Measurements from ENCODE around the gene NME4.
"Not testable (repeated sequence)": the region's sequence is repeated elsewhere in the genome, so short reads cannot be mapped to it uniquely, and the experiment has no call there.

The NME4 gene

DNA sequence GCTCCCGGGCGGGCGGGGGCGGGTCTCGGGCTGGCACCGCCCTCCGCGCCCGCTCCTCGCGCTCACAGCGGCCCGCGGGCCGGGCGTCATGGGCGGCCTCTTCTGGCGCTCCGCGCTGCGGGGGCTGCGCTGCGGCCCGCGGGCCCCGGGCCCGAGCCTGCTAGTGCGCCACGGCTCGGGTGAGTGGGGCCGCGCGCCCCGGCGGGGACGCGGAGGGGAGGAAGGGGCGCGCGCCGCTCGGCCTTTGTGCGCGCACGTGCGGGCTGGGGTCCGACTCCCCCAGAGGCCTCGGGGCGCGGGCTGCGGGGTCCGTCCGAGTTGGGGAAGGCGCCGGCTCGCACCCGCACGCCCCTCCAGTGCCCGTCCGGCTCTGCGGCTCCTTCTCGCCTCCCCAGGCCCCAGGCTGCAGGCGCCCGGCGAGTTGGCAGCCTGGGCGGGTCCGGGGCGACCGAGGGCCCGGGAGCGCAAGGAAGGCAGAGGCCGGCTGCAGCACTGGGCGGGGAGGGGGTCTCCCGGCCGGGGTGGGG, at the start of gene NME4:
Gene NME4 (plus strand): TSS at position 65 of the 527 bp plus-strand sequence. CDS start 24 bp downstream, at position 89.
- DNase-seq: peak; percentile 73

DNA sequence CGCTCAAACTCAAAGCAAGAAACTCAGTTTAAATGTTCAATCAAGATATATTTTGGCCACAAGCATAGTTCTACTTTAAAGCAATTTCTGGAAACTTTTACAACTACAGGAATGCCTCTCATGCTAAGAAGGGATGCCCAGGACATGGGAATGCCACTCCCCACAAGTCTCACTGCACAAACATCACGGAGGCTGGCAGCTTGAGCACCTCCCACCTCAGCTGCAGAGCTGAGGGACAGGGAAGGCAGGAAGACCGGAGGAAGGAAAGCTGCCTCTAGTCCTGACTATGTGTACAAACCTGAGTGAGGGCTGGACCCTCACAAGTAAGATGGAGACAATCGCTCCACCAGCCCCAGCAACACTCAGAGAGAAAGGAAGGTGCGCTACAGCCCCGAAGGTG, 49.8 kb upstream of the NME4 start:
- no peak for DNase-seq

DNA sequence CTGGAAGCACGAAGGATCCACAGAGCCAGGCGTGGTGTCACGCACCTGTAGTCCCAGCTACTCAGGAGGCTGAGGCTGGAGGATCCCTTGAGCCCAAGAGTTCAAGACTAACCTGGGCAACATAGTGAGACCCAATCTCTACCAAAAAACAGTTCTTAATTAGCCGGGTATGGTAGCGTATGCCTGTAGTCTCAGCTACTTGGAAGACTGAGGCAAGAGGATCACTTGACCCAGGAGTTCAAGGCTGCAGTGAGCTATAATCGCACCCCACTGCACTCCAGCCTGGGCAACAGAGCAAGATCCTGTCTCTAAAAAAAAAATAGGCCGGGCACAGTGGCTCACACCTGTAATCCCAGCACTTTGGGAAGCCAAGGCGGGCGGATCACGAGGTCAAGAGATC, 48.5 kb upstream of the NME4 start:
- DNase-seq: not testable (repeated sequence)

DNA sequence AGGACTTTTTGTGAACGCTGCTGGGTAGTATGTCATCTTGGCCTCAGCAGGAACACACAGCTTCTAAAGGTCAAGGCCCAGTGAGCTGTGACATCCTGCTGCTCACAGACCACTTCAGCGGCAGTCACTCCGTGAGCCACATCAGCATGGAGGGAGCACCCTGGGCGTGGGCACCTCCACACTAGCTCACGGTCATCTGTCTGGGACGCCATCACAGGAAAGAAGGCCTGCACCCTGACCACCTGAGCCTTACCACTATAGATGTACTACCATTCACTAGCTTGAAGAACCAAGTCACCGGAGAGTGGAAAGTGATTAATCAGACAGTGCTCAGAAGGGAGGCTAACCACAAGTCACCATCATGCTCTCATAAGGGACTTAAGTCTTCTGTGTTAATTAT, 47.8 kb upstream of the NME4 start:
- DNase-seq: no peak

- DNase-seq: no peak
Observed at GRCh38 chr16:350203-350602, 46.8 kb upstream of the NME4 start.

GRCh38 chr16:351804-352520, 45.0 kb upstream of the NME4 start:
- DNase-seq: no peak

DNA sequence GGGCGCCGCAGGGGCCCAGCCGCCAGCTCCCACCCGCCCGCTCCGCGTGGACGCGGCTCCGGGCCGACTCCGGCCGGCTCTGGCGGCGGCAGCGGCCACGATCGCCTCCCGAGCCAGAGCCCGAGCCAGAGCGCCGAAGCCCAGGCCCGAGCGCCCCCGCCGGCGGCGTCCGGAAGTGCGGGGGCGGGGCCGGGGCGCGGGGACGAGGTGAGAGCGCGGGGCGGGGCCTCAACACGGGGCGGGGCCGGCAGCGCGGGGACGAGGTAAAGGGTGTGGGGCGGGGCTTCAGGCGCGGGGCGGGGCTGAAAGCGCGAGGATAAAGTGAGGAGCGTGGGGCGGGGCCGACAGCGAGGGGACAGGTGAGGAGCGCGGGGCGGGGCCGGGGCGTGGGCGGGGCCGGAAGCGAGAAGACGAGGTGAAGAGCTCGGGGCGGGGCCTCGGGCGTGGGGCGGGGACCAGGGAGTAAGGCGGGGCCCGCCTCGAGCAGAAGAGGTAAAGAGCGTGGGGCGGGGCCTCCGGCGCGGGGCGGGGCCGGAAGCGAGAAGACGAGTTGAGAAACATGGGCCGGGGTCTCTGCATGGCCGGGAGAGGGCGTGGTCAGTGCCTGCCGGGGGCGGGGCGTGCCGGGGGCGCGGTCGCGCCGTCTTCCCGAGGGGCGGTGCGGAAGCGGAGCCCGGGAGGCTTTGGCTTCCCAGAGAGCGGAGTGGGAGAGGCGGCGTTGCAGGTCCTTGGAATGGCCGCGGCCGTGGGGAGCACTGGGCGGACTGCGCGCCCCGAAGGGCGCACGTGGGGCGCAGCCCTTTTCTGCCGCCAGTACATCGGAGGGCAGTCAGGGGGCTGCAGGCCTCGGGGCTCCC, 44.2 kb upstream of the NME4 start, which contains the start of gene AXIN1:
Gene AXIN1 (minus strand): TSS at position 177 of the 857 bp plus-strand sequence. CDS start 5,698 bp downstream, outside the sequence.
- peak; percentile 89 for DNase-seq

DNA sequence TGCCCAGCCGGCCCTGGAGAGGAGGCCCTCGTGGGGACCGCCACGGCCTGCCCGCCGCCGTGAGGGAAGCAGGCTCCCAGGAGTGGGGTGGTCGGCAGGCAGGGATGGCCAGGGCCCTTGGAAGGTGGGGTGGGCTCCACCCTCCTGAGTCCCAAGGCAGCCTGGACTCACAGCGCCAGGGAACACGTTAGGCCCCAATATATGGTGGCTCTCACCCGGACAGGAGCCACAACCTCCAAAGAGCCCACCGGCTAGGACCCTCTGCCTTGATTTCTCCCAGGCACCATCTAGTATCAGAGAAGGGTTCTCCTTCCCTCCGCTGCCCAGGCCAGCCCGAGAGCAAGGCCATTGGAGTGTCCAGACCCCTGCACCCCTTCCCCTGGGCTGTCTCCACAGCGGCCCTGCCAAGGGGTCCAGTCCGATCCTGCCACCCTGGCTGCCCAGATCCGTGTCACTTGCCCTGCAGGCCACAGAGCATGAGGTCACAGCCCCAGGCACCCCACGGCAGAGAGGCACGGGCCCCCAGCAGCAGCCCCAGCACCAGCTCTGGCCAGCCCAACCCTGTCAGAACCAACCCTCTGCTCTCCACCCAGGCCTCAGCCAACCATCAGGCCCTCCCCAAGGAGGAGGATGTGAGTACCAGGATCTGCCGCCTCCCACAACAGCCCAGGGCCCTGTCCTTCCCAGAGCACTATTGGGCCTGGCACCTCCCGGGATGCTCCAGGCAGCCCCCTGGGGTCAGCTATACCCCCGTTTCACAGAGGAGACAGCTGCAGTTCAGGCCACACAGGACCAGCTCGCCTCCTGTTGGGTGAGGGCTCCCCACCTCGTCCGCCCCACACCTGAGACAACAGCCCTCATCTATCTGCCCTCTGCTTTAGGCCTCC, 43.4 kb upstream of the NME4 start:
- no peak for DNase-seq

DNA sequence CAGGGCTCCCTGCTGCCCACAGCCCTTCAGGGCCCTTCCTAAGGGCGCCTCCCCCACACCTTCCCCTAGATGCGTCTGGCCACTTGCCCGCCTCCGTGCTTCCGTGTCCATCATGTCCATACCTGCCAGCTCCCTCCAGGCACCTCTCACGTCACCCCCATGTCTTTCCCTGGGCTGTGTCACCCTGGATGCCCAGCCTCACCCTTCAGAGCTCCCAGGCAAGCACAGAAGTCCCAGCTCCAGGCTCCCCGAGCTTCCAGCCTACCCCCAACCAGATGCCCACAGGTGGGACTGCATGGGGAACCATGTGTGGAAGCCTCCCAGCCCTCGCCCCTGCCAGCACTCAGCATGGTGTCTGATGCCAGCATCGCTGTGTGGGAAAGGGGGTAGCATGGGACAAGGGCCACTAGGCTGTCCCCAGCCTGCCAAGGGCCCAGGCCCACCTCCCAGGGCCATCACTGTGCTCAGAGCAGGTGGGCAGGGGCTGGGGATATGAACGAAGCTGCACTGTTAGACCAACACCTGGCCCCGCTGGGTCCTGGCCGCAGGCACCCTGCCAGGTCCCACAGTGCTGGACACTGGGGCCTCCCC, 42.6 kb upstream of the NME4 start:
- no peak for DNase-seq

DNA sequence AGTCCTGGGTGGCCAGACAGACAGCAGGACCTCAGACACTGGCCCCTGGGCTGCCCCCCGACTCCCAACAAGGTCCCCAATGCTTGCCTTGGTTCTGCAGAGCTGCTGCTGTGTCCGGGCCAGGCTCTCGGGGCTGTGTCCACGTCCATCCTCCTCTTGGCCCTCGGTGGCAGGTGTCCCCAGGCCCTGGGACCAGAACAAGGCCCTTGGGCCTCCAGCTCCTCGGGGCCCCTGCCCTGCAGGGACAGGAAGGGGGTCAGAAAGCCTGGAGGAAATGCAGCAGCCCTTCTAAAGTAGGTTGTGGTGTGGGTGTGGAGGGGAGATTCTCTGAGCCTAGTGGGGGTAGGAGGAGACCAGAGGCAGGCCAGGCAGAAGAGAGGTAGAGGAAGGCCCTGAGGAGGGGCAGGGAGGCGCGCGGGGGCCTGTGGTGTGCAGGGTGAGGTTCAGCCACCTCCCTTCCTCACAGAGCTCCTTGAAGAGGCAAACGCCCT, 42.0 kb upstream of the NME4 start:
- DNase-seq: no peak

GRCh38 chr16:356741-357140, 40.3 kb upstream of the NME4 start:
- no peak for DNase-seq

GRCh38 chr16:359067-359763, 37.8 kb upstream of the NME4 start:
- no peak for DNase-seq

DNA sequence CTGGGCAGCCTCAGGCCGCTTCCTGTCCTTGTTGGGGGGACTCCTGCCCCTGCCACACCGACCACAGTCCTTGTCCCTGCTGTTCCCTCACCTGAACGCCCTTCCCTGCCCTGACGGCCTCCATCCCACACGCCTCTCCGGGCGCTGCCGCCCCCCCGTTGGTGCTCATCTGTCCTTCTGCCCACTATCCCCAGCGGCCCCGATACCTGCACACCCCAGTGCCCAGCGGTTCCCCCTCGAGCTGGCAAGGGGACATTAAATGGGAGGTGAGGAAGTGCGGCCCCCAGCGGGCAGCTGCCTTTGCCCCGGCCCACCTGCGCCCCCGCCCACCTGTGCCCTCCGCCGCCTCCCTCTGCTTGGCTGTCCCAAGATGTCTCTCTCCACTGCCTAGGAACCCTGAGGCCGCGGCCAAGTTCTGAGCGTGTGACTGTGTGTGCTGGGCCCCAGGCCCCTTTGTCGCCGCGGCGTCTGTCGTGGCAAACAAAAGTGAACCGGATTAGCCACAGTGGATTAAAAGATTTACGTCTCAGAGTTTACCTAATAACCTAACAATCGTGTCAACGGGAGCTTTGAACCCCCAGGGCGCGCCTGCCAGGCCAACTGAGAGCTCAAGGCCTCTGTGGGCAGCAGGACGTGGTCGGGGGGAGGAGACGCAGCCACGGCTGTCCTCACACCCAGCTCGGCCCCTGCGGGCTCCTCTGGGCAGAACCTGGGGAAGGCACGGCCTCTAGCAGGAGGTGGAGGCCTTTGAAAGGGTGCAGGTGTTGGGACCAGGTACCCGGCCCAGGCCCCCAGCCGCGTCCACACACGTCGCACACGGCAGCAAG, 36.9 kb upstream of the NME4 start:
- no peak for DNase-seq

- DNase-seq: no peak
Observed at GRCh38 chr16:360698-361336, 36.2 kb upstream of the NME4 start.

- DNase-seq: no peak
Observed at GRCh38 chr16:361341-361871, 35.6 kb upstream of the NME4 start.

DNA sequence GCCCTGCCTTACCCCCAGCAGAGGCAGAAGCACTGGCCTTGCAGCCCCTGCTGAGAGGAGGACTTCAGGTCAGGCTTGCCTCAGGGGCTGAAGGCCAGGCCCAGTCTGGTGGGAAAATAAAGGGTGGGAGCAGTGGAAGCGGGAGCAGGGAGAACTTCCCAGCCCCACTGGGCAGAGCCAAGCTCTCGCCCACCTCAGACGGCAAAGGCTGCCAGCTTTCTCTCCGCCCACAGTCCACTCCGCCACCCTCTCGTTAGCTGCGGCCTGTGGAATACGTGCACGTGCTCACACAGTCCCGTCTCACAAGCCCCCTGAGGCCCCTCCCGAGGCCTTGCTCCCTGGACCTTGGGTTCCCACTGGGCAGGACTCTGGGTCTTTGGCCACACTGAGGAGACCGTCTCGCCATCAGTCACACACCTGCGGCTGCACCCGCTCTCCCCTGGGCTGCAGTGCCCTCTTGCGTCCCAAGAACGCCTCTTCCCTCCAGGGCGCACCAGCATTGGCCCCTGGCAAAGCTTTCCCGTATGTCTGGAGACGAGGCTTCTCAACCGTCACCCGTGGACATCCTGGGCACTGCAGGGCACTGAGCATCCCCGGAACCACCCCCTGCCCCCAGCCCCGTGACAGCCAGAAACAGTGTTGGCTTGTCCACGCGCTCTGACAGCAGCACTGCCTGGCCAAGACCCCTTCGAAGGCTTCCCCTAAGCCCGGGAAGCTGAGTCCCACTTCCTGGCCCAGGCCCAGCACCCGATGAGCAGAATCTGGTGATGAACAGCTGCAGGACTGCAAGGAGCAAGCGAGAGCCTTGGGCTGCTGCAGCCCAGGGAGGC, 34.9 kb upstream of the NME4 start:
- peak; percentile 58 for DNase-seq

- DNase-seq: not testable (repeated sequence)
Observed at GRCh38 chr16:362702-362999, 34.3 kb upstream of the NME4 start.

DNA sequence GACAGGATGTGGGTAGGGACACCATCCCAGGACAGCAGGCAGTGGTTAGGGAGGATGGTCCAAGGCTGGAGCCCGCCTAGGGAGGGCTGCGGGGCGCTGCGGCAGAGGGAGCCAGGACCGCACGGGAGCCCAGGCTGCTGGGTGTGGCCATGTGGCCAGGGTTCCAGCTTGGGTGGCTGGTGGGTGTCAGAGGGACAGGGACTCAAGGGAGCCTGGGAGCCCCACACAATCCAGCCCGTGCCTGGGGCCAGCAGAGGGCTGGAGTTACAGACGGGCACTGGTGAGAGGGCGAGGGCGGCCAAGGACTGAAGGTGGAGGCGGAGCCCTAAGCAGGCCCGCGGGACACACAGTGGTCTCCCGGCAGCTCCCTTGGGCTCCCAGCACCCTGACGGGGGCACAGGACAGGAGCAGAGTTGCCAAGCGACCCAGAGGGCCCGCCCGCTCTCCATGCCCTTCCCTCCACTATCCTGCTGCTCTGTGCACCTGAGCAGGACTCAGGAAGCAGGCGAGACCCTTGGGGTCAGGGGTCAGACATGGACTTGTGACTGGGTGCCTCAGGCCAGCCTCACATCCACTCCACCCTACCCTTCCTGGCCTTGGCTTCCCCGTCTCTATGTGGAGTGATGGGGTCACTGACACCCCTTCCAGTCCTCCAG, 33.8 kb upstream of the NME4 start:
- no peak for DNase-seq
